ENCODE measurements around the gene CES2. TPM values are rescaled to one million over a fixed set of nuclear protein-coding genes. Genes with fewer than 3 reads are reported as not detected.

The CES2 gene
- total and polyA plus RNA-seq, 2 of the 8 experiments (the other 6 are each of a cell fraction or from before 2014, with no cell fraction given): 8.6 to 14.7 TPM

GRCh38 chr16:66946541-66946940 lies 11.2 kb downstream of the CES2 start:
- Histone ChIP-seq H2BK20ac (ENCODE audit: low read length) (no peak overlapping the region), H4K20me1 (replicated peaks in 1 of 2; ENCODE audit: control insufficient read depth in 1 of 2, insufficient read depth in 2 of 2, low read length in 2 of 2) (peaks cover 0 to 3% of the 10 kb centered on the region in 2 experiments), H3K79me2 (ENCODE audit: control insufficient read depth in 1 of 2, insufficient read depth in 2 of 2, low read length in 2 of 2) (no peaks in the 10 kb centered on the region), H2BK15ac (ENCODE audit: low read length) (no peak overlapping the region), H4K5ac (ENCODE audit: insufficient read length, low read depth, low read length) (no peak overlapping the region), H3K14ac (ENCODE audit: insufficient read length) (no peak overlapping the region), H3K27ac (ENCODE audit: low read depth, low read length) (no peak overlapping the region), H3K9me3 (ENCODE audit: insufficient read depth in 2 of 2, low read depth in 1 of 2, low read length in 1 of 2) (no peaks in the 10 kb centered on the region), H3K18ac (ENCODE audit: extremely low read depth, low read length) (no peak overlapping the region), H3K56ac (replicated peaks; ENCODE audit: insufficient read length, low read depth, low read length) (no peak overlapping the region), H4K91ac (replicated peaks; ENCODE audit: insufficient read length, low read length) (no peak overlapping the region), H2AFZ (ENCODE audit: low read length) (no peak overlapping the region), H3K23me2 (ENCODE audit: low read depth, low read length) (peaks cover 2% of the 10 kb centered on the region; the same call in 1 of the 2 replicates), H2BK5ac (ENCODE audit: low read depth, low read length) (no peak overlapping the region), H2AK5ac (ENCODE audit: low read depth, low read length) (peak overlapping the region; percentile 53; the same call in 1 of the 2 replicates), H3K4ac (replicated peaks; ENCODE audit: insufficient read length, low read depth, low read length) (no peak overlapping the region), H3K27me3 (replicated peaks in 1 of 4; ENCODE audit: control insufficient read depth in 3 of 4, extremely low read depth in 1 of 4, insufficient read depth in 3 of 4, low read length in 3 of 4) (peaks cover 10 to 34% (median 32%) of the 10 kb centered on the region in 4 experiments), H3K79me1 (ENCODE audit: low read depth, low read length) (no peaks in the 10 kb centered on the region), H3K4me2 (ENCODE audit: insufficient read depth in 1 of 2, low read depth in 2 of 2, low read length in 2 of 2) (no peak overlapping the region), H3K9ac (replicated peaks in 1 of 4; ENCODE audit: extremely low read depth in 1 of 4, low read depth in 3 of 4, low read length in 3 of 4) (no peak overlapping the region), H3K36me3 (ENCODE audit: control insufficient read depth in 2 of 4, insufficient read depth in 4 of 4, low read length in 3 of 4) (peaks cover 4 to 14% (median 9%) of the 10 kb centered on the region in 4 experiments; a peak in 6 of 8 replicates), H2BK12ac (ENCODE audit: low read depth, low read length) (no peak overlapping the region), H3K23ac (ENCODE audit: insufficient read length) (no peak overlapping the region), H3K4me3 (ENCODE audit: extremely low read depth in 1 of 4, insufficient read depth in 2 of 4, low read depth in 3 of 4, low read length in 4 of 4) (no peak overlapping the region), H3K4me1 (replicated peaks in 1 of 4; ENCODE audit: control insufficient read depth in 3 of 4, insufficient read depth in 4 of 4, low read length in 3 of 4) (peaks cover 0 to 5% (median 1%) of the 10 kb centered on the region in 4 experiments; a peak in 2 of 7 replicates), H2BK120ac (replicated peaks; ENCODE audit: low read depth, low read length) (no peak overlapping the region), H4K8ac (ENCODE audit: extremely low read depth, insufficient read depth, low read length) (no peak overlapping the region)
- CTCF ChIA-PET (ENCODE audit: partially characterized antibody): interaction anchor here (0.7 to 4.7 kb wide), 10 partner anchors 12 to 55 kb away, joined by 3 to 18 read pairs (median 4); partner anchors contain the start of gene CDH16
- DNase-seq (ENCODE audit: low read depth in 1 of 2, low spot score in 2 of 2): no peak
- 87% methylated on average over 7 of the region's 7 CpGs; no CpG with 5 or more reads in 1 of the 2 experiments for WGBS, 2 experiments (ENCODE audit: extremely low coverage in 1 of 2, insufficient coverage in 1 of 2, insufficient read length in 1 of 2, insufficient replicate concordance in 2 of 2, low coverage in 1 of 2, low lambda C conversion rate in 2 of 2, missing lambda C conversion rate in 1 of 2)
- POLR2A ChIA-PET (ENCODE audit: partially characterized antibody): no interaction called here
- FAIRE-seq: no peak
- TF ChIP-seq, protein P1, sequence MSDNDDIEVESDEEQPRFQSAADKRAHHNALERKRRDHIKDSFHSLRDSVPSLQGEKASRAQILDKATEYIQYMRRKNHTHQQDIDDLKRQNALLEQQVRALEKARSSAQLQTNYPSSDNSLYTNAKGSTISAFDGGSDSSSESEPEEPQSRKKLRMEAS (IDR thresholded peaks at IDR 0.05): no peak
- TF ChIP-seq SAP30 (IDR thresholded peaks at IDR 0.05; ENCODE audit: insufficient read depth, insufficient replicate concordance, low read length): no peak
- no peak for TF ChIP-seq RBBP5 (IDR thresholded peaks at IDR 0.05; ENCODE audit: borderline replicate concordance, low read depth, low read length)
- no peak for TF ChIP-seq CTBP2 (IDR thresholded peaks at IDR 0.05; ENCODE audit: borderline replicate concordance, insufficient read depth, insufficient read length, low read length)
- TF ChIP-seq HDAC6 (IDR thresholded peaks at IDR 0.05; ENCODE audit: low read depth, low read length): no peak
- no peak for TF ChIP-seq SP4 (IDR thresholded peaks at IDR 0.05; ENCODE audit: low read length)
- TF ChIP-seq POLR2A (IDR thresholded peaks at IDR 0.05; ENCODE audit: control extremely low read depth in 1 of 2, low read depth in 2 of 2, low read length in 2 of 2): no peak
- TF ChIP-seq SIN3A (conservative IDR thresholded peaks at IDR 0.05 in 1 of 2, IDR thresholded peaks at IDR 0.05 in 1 of 2; ENCODE audit: low read depth in 1 of 2, low read length in 2 of 2): no peak
- no peak for TF ChIP-seq CHD2 (IDR thresholded peaks at IDR 0.05; ENCODE audit: low read length)
- no peak for TF ChIP-seq TEAD4 (IDR thresholded peaks at IDR 0.05; ENCODE audit: low read depth, low read length)
- TF ChIP-seq CHD1 (IDR thresholded peaks at IDR 0.05; ENCODE audit: low read depth, low read length): no peak
- TF ChIP-seq NRF1 (IDR thresholded peaks at IDR 0.05; ENCODE audit: low read depth, low read length): no peak
- no peak for TF ChIP-seq JUND (IDR thresholded peaks at IDR 0.05; ENCODE audit: low read length)
- TF ChIP-seq RAD21 (IDR thresholded peaks at IDR 0.05 in 1 of 2, conservative IDR thresholded peaks at IDR 0.05 in 1 of 2; ENCODE audit: low read depth in 2 of 2, low read length in 2 of 2): no peak

All from H1 (cell line).